GM18909 (cell line): ENCODE data around the gene EPN2.

ENCODE experiments used
- ATAC-seq: cut with Tn5 transposase; IDR thresholded peaks from one replicate; pipeline ENCODE4 v1.9.1; 2021; ENCODE audit warnings: mild to moderate bottlenecking; ENCODE audit not compliant: unreplicated experiment, poor library complexity

Gene EPN2

DNA sequence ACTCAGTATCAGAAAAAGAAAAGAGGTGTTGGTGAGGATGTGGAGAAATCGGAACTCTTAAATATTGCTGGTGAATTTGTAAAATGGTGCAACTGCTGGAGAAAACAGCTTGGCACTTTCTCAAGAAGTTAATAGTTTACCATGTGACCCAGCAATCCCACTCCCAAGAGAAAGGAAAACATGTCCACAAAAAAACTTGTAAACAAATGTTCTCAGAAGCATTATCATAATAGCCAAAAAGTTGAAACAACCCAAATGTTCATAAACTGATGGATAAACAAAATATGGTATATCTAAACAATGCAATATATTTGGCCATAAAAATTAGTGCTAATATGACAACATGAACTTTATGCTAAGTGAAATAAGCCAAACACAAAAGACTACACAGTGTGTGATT, 138.6 kb downstream of the EPN2 start:
- no peak for ATAC-seq

DNA sequence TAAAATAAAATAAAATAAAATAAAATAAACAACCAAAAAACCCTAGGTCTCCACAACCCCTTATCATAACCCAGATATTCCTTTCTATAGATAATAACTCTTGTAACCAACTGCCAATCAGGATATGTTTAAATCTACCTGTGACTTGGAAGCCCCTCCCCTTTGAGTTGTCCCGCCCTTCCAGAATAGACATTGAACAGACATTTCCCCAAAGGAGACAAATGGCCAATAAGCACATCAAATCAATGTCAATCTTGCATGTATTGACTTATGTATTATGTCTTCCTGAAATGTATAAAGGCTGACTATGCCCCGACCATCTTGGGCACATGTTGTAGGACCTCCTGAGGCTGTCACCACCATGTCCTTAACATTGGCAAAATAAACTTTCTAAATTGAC, 139.6 kb downstream of the EPN2 start:
- ATAC-seq: no peak

DNA sequence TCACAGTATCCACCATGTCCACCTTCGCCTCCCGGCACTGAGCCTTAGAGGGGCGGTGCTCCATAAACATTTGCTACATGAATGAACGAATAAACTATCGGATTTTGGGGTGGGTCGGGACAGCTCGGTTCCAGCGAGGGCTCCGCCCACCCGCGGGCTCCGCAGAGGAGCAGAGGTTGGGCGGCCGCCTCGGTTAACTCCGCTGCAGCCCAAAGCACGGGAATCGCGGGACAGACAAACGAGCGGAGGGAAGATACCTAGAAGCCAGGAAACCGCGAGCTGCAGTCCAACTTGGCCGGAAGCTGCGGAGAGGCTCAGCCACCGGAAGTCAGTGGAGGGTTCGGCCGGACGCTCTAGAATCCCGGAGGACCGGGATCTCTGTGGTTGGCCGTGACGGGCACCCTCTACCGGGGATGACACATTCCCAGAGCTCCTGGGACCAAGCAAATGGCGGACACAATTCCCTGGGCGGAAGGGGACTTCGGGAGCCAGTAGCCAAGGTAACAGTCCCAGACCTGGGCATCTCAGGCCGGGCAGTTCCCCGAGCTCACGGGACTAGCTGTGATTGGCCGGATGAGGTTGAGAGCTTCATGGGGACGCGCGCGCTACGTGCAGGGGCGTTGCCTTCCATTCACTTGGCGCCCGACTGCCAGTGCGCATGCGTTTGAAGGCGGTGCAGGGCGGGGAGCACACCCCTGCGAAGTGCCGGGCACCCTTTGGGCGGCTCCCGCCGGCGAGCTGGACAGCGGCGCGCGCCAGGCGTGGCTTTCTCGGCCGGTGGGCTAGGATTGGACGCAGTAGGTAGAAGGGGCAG, 140.6 kb downstream of the EPN2 start:
- peak; percentile 92 for ATAC-seq

- ATAC-seq: peak; percentile 20
Observed at GRCh38 chr17:19378416-19379360, 141.5 kb downstream of the EPN2 start, which contains the start of gene MAPK7. Gene MAPK7, plus strand, starts transcription at chr17:19378498. Its CDS starts 403 bp downstream, at chr17:19378901.

DNA sequence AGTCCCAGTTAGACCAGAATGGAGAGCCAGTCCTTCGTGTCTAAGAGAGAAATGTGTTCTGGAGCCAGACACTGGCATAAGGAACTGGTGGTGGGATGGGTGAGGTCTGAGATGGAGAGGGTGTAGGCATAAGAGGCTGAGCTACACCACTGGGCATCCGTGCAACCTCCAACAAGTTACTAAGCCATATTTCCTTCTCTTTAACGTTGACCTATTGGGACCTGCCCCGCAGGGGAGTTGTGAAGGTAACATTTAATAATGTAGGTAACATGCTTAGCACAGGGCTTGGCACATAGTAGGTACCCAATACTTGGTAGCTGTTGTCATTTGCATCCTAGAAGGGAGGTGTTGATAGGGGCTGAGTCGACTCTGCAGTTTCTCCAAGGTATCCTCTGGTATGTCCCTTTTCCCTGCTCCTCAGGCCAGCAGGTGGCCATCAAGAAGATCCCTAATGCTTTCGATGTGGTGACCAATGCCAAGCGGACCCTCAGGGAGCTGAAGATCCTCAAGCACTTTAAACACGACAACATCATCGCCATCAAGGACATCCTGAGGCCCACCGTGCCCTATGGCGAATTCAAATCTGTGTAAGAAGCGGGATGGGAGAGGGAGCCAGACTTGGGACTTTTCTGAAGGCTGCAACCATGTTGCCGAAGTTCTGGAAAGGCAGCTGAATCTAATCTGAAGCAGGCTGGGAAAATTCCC, 142.3 kb downstream of the EPN2 start:
- ATAC-seq: no peak

DNA sequence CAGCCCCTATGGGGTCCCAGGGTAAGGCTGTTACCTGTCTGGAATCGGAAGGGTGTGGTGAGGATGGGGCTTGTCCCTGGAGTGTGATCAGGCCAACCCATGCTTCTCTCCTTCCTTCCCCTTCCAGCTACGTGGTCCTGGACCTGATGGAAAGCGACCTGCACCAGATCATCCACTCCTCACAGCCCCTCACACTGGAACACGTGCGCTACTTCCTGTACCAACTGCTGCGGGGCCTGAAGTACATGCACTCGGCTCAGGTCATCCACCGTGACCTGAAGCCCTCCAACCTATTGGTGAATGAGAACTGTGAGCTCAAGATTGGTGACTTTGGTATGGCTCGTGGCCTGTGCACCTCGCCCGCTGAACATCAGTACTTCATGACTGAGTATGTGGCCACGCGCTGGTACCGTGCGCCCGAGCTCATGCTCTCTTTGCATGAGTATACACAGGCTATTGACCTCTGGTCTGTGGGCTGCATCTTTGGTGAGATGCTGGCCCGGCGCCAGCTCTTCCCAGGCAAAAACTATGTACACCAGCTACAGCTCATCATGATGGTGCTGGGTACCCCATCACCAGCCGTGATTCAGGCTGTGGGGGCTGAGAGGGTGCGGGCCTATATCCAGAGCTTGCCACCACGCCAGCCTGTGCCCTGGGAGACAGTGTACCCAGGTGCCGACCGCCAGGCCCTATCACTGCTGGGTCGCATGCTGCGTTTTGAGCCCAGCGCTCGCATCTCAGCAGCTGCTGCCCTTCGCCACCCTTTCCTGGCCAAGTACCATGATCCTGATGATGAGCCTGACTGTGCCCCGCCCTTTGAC, 143.5 kb downstream of the EPN2 start:
- ATAC-seq: no peak

GRCh38 chr17:19381361-19381740, 144.2 kb downstream of the EPN2 start:
- ATAC-seq: no peak

GRCh38 chr17:19381741-19382444, 144.7 kb downstream of the EPN2 start:
- no peak for ATAC-seq

DNA sequence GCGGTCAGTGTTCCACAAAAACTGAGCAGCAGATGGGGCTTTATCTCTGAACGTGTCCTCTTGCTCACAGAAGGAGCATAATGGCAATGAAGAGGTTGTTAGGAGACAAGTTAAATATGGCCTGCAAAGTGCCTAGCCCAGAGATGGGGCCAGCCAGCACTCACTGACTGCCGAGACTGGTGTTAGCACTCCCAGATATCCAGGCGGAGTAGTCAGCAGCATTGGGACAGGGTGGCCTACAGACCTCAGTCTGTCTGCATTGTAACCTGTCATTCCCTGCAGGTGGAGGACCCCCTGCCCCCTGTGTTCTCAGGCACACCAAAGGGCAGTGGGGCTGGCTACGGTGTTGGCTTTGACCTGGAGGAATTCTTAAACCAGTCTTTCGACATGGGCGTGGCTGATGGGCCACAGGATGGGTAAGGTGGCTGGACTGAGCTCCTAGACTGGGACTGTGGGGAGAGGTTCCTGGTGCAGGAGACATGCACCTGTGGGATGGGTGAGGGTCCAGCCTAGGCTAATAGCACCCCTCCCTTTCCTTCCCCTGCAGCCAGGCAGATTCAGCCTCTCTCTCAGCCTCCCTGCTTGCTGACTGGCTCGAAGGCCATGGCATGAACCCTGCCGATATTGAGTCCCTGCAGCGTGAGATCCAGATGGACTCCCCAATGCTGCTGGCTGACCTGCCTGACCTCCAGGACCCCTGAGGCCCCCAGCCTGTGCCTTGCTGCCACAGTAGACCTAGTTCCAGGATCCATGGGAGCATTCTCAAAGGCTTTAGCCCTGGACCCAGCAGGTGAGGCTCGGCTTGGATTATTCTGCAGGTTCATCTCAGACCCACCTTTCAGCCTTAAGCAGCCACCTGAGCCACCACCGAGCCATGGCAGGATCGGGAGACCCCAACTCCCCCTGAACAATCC, 145.6 kb downstream of the EPN2 start:
- no peak for ATAC-seq

DNA sequence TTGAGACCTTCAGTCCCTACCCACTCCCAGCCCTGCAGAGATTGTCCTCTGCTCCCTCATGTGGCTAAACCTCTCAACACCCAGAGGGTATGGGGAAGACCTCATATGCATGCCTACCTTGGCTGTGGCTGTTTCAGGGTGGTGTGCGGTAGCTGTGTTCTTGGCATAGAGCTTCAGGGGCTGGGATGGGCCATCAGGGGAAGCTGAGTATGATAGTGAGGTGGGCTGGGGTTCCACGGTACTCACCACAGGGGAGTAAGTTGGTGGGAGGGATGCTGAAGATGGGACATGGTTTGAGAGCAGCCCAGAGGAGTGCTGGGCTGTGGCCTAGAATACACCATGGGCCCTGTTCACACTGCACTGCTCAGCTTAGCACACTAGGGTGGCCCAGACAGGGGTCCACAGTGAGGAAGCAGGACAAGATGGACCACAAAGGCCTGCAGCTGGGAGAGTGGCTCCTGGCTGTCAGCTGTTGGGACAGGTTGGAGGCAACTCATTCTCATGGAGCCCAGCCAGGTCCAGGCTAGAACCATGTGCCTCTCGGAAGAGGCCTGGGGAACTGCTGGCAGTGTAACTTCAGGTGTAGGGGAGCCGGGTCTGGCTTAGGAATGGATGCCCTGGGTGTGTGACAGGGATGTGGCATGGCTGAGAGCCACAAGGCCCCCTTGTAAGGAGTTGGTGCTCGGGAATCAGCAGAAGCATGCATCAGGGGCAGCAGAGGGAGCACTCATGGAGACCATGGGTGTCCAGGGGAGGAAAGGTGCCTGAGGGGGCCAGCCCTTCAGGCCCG, 146.7 kb downstream of the EPN2 start:
- no peak for ATAC-seq

DNA sequence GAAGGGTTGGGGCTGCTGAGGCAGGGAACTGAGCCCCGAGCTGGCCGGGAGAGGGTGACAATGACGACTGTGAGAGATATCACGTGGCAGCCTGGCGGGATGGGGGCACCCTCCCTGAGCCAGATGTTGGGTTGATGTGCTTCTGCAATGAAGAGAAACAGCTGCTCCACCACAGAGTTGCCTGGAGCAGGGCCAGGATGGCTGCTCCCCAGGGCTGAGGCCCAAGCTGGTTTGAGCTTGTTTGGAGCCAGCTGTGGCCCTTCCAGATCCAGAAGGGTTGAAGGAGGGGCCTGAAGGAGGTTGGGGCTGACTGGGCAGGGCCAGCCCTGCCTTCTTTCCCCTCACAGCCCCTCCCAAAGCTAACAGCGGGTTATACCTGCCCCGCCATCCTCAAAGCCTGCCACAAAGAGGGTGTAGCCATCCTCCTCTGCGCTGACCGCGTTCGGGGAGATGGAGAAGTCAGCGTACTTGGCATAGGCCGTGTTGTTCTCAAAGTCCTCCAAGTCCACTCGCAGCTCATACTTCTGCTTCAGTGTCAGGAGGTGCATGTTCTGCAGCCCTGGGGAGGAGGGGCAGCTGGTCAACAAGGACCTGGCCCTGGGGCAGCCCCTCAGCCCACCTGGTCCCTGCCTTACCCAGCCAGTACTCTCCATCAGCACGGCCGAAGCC, 147.7 kb downstream of the EPN2 start:
- no peak for ATAC-seq

DNA sequence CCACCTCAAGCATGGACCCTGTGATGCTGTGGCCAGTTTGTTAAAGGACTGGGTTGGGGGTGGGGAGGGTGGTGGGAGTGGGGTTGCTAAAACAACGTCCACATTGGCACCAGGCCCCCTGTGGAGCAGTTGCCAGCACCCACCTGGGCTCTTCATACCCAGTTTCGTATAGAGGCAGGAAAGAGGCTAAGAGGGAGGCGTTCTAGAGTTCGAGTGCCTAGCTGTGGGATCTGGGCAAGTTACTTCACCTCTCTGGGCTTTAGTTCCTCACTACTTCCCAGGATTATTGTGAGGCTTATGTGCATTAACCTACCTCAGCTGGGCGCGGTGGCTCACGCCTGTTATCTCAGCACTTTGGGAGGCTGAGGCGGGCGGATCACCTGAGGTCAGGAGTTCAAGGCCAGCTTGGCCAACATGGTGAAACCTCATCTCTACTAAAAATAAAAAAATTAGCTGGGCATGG, 148.4 kb downstream of the EPN2 start:
- no peak for ATAC-seq
